GM12873 (cell line): ENCODE results near the gene KLK11.

Source experiments
- TF ChIP-seq, protein P1 (sequence below): IDR thresholded peaks from 2 replicates; pipeline ENCODE4 v1.5.1; 2012; ENCODE audit warnings: low read depth, mild to moderate bottlenecking, moderate library complexity, low read length, control low read depth; ENCODE audit not compliant: insufficient read depth; ENCODE audit errors: missing control alignments

KLK11 gene

DNA sequence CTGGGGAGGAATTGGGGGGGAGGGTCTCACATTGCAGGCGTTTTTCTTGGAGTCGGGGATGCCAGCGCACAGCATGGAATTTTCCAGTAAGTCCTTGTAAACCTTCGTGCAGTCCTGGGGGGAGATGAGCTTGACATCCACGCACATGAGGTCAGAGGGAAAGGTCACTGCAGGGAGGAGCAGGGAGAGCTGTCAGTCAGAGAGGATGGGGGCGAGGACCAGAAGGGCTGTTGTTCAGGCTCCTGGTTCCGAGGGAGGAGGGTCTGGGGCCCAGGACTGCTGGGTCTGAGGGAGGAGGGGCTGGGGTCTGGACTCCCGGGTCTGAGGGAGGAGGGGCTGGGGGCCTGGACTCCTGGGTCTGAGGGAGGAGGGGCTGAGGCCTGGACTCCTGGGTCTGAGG lies 46.7 kb downstream of the KLK11 start:
- TF ChIP-seq, protein P1, sequence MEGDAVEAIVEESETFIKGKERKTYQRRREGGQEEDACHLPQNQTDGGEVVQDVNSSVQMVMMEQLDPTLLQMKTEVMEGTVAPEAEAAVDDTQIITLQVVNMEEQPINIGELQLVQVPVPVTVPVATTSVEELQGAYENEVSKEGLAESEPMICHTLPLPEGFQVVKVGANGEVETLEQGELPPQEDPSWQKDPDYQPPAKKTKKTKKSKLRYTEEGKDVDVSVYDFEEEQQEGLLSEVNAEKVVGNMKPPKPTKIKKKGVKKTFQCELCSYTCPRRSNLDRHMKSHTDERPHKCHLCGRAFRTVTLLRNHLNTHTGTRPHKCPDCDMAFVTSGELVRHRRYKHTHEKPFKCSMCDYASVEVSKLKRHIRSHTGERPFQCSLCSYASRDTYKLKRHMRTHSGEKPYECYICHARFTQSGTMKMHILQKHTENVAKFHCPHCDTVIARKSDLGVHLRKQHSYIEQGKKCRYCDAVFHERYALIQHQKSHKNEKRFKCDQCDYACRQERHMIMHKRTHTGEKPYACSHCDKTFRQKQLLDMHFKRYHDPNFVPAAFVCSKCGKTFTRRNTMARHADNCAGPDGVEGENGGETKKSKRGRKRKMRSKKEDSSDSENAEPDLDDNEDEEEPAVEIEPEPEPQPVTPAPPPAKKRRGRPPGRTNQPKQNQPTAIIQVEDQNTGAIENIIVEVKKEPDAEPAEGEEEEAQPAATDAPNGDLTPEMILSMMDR, result no peak

DNA sequence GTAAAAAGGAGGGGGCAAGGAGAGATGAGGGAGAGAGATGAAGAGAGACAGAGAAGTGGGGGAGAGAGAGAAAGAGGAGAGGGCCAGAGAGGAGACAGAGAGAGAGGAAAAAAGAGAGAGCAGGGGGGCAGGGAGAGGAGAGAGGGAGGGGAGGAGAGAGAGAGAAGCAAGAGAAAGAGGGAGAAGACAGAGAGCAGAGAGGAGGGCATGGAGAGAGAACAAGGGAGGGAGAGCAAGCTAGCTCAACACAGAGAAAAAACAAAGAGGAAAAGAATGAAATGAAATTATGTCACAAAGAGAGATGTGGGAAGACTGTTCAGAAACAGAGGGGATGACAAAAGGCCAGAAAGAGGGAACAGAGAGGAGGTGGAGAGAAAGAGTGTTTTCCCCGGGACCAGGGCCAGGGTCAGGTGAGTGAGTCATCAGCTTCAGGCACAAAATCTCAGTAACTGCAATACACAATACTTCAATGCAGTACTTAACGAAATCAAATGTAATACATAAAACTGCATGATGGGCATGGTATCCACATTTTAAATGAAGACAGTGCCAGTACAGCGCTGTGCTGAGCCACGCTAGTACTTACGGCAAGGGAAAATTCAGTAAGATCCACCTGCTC lies 47.5 kb downstream of the KLK11 start:
- TF ChIP-seq, protein P1, result no peak

DNA sequence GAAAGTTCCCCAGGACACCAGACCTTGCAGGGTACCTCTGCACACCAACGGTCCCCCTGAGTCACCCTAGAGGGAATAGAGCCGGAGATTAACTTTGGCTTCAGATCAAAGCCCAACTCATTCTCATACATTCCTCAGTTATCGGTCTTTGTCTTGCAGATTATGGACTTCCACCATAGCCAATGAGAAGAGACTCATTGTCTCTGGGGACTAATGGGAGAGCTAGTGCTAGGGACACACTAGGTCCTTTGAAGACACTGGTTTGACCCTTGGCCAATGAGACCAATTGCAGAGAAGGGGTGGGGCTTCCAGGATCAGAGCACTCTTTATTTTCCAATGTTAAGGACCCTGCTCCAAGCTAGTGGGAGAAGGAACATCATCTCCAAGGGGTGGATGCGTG lies 48.8 kb downstream of the KLK11 start:
- TF ChIP-seq, protein P1, result no peak

DNA sequence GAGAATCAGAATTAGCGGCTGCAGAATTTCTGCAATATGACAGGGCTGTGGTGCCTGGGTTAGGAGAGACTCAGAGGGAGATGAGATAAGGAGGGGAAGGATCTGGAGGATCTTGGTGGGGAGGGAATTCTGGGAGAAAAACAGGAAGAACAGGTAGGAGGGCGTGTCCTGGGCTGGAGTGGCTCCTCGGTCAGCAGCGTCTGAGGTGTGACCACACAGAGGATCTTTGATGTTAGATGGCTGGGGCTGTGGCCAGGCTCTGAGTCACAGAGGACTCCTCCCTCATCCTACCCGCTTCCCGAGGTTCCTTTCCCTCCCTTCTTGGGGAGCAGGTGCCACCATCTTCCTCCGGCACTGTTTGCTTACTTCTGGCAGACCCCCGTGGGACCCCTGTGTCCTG lies 50.6 kb downstream of the KLK11 start:
- TF ChIP-seq, protein P1, result no peak

DNA sequence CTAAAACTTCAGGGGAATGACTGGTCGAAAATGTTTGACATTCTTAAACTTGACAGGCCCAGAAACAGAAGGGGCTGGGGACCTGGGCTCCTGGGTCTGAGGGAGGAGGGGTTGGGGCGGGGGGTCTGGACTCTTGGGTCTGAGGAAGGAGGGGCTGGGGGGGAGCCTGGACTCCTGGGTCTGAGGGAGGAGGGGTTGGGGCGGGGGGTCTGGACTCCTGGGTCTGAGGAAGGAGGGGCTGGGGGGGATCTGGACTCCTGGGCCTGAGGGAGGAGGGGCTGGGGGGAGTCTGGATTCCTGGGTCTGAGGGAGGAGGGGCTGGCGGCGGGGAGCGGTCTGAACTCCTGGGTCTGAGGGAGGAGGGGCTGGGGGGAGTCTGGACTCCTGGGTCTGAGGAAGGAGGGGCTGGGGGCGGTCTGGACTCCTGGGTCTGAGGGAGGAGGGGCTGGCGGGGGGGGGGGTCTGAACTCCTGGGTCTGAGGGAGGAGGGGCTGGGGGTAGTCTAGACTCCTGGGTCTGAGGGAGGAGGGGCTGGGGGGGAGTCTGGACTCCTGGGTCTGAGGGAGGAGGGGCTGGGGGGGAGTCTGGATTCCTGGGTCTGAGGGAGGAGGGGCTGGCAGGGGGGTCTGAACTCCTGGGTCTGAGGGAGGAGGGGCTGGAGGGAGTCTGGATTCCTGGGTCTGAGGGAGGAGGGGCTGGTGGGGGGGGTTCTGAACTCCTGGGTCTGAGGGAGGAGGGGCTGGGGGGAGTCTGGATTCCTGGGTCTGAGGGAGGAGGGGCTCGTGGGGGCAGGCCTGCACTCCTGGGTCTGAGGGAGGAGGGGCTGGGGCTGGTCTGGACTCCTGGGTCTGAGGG lies 51.5 kb downstream of the KLK11 start:
- TF ChIP-seq, protein P1, result no peak

DNA sequence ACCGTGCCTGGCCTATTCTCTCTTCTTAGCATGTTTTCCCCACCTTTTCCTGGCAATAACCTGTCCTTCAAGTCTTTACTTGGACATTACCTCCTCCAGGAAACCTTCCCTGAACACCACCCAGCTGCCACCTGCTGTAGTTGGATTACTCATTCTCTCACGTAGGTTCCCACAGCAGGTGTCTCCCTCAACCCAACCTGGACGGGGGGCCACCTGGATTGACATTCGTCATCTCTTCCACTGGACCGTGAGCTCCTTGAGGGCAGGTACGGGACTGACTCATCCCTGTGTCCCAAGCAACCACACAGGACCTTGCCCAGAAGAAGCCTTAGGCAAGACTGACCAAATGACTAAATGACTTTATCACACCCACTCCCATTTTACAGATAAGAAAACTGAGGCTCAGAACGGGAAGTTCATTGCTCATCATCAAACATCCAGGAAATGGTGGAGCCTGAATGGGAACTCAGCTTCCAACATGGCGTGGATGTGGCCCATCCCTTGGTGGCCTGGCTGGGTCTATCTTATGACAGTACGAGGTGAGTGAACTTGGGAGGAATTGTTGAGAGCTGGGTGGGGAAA lies 53.5 kb downstream of the KLK11 start:
- TF ChIP-seq, protein P1, result no peak
